ENCODE measurements around the gene ATG9A.
A peak's percentile ranks its signal among the peaks of the same experiment; 100 is the strongest.
"Not testable (repeated sequence)": the region's sequence is repeated elsewhere in the genome, so short reads cannot be mapped to it uniquely, and the experiment has no call there.

The ATG9A gene

GRCh38 chr2:219229305-219230058 is at the start of gene ATG9A, which contains the start of gene ANKZF1:
TSS of gene ATG9A (minus strand) at chr2:219229636. CDS start at chr2:219228024, 1,612 bp downstream.
TSS of gene ANKZF1 (plus strand) at chr2:219229806. CDS start at chr2:219230258, 452 bp downstream.
- DNase-seq = peak; percentile 99

DNA sequence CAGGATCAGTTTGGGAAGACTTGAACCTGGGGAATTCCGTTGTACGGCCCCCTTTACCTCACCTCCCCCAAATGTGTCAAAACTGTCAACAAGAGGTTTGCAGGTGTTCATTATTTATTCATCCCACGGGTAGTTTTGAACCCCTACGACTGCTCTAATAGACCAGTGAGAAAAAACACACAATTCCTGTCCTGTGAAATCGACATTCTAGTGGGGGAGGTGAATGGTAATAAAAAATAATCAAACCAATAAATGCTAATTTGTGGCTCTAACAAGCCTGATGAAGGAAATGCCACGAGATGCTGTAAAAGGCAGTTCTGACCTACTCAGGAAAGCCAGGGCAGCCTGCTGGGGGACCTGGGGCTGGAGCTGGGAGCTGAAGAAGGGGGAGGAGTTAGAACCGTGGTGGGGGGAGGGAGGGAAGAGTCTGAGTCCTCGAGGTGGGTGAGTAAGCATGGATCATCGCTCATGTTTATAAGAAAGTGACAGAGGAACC is 49.3 kb upstream of the ATG9A start:
- DNase-seq = no peak

GRCh38 chr2:219277703-219278654 is 48.5 kb upstream of the ATG9A start:
- DNase-seq = peak; percentile 86

DNA sequence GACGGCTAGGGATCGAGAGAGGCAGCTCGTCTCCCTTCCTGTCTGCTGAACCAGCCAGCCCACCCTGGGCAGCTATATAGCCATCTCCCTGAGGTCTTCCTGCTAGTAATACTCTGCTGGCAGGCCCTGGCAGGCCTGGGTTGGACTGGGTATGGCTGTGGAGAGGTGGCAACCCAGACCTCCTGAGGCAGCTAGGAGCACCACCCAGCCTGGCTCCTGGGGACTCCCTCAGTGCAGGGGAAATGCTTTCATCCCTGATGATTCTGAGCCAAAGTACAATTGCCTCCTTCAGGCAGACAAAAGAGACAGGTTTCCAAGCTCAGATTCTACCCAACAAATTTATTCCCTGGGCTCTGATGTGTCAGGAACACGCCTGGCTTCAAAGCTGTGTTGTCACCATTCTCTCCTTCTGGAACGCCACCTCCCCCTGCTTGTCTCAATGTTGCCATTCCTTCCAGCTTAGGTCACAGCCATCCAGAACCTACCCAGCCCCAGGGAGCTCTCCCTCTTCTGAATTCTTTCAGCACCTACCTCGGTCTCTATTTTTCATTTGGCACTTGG is 45.0 kb upstream of the ATG9A start:
- DNase-seq = peak; percentile 88

DNA sequence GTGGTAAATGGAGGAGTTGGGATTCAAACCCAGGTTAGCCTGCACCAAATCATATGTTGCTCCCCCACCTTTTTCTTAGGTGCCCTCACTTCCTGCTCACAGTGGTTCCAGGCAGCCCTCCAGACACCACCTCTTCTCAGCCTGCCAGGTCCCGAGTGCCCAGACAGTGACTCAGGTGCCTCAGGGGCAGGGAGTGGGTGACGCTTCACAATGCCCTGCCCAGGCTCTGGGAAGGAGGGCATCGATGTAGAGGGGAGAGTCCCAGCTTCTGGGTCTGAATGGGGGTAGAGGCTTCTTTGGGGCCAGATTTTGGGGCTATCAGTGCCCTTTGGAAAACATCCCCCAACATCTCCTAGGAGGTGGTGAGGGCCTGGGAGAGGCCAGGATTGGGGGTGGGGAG is 44.5 kb upstream of the ATG9A start:
- no peak for DNase-seq

DNA sequence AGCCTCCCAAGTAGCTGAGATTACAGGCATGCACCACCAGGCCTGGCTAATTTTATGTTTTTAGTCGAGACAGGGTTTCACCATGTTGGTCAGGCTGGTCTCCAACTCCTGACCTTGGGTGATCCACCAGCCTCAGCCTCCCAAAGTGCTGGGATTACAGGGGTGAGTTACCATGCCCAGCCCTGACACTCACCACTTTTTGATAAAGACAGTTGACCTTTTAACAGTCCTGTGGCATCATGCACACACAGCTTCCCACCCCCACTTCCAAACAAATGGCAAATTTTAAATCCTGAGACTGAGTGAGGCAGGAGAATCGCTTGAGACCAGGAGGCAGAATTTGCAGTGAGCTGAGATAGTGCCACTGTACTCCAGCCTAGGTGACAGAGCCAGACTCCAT is 43.6 kb upstream of the ATG9A start:
- DNase-seq = no peak

GRCh38 chr2:219272356-219272755 is 42.9 kb upstream of the ATG9A start:
- DNase-seq = no peak

DNA sequence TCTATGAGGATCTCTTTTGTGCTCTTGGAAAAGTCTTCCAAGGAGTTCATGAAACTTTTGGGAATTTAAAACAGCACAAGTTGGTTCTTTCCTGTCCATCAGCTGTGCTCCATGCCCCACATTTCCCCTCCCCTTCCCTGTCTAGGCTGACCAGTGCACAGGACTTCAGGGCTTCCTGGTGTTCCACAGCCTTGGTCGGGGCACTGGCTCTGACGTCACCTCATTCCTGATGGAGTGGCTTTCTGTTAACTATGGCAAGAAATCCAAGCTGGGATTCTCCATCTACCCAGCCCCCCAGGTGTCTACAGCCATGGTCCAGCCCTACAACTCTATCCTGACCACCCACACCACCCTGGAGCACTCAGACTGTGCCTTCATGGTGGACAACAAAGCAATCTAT is 41.6 kb upstream of the ATG9A start:
- DNase-seq = no peak

- no peak for DNase-seq
Observed at GRCh38 chr2:219270055-219270372, 40.6 kb upstream of the ATG9A start.

DNA sequence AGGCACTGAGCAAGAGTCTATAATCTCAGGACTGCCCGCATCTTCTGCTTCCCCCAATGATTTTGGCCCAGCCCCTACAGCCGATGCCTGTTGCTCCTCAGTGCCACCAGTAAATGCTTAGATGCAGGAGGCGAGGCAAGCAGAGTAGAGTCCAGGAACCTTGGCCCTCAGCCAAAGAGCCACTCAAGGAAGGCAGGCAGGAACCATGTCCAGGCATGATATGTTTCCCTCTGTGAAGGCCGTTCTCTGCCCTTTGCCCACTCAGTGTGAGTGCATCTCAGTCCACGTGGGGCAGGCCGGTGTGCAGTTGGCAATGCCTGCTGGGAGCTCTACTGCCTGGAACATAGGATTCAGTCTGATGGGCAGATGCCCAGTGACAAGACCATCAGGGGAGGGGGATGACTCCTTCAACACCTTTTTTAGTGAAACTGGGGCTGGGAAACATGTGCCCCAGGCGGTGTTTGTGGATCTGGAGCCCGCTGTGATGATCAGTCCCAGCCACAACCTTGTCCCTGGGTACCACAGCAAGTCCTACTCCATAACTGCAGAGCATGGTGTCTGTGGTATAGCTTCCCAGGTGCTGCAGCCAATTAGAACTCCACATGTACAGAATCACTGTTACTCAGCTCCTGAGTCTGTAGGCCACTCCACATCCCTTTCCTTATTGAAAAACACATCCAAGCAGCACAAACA is 40.1 kb upstream of the ATG9A start:
- no peak for DNase-seq

DNA sequence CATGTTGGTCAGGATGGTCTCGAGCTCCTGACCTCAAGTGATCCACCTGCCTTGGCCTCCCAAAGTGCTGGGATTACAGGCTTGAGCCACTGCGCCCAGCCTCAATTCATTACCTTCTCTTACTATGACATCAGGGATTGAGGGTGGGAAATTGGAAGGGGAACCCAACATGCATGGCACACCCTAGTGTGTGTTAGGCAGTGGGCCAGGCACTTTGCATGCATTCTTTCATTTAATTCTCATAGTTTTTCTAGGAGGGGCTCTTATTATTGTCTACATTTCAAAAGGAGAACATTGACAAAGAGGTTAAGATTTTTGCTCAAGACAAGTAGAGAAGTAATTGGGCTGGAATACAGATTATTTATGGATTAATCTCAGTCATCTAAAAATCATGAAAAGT is 38.9 kb upstream of the ATG9A start:
- no peak for DNase-seq

- no peak for DNase-seq
Observed at GRCh38 chr2:219266886-219267285, 37.5 kb upstream of the ATG9A start.

GRCh38 chr2:219266232-219266631 is 36.8 kb upstream of the ATG9A start:
- DNase-seq = no peak

- DNase-seq = no peak
Observed at GRCh38 chr2:219261024-219261855, 31.8 kb upstream of the ATG9A start.

DNA sequence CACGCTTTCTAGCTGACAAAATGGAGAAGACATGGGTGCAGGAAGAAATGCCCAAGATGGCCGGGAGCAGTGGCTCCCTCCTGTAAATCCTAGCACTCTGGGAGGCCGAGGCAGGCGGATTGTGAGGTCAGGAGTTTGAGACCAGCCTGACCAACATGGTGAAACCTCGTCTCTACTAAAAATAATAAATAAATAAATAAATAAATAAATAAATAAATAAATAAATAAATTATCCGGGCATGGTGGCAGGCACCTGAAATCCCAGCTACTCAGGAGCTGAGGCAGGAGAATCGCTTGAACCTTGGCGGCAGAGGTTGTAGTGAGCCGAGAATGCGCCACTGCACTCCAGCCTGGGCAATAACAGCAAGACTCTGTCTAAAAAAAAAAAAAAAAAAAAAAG is 29.5 kb upstream of the ATG9A start:
- DNase-seq = not testable (repeated sequence)

GRCh38 chr2:219254590-219255201 is 25.3 kb upstream of the ATG9A start:
- DNase-seq = no peak

- peak; percentile 42 for DNase-seq
Observed at GRCh38 chr2:219253753-219254589, 24.5 kb upstream of the ATG9A start, which contains the start of gene TUBA4A. TSS of gene TUBA4A (minus strand) at chr2:219253918. CDS start at chr2:219253858, 60 bp downstream.

- no peak for DNase-seq
Observed at GRCh38 chr2:219252900-219253752, 23.7 kb upstream of the ATG9A start, which contains the start of gene TUBA4B. TSS of gene TUBA4B (plus strand) at chr2:219253243. CDS start at chr2:219253408, 165 bp downstream.

DNA sequence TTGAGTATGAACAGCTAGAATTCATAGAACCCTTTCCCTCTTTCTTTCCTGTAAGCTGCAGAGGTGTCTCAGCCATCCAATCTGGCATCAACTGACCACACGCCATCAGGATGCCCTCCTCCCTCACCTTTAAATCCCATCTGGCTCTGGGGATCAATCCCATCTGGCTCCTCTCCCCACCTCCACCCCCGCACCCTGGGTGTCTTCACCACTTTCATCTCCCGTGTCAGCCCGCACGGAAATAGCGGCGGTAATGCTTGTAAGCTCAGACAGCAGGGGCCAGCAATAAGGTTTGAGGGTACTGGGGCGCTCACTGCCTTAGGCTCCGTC is 23.1 kb upstream of the ATG9A start:
- no peak for DNase-seq

All from fibroblast of upper back skin (primary cell).